Activated T-helper 17 cell treated with anti-CD3 and anti-CD28 coated beads, Interleukin-2, amount 50 U/mL, for 72 hours (primary cell): ENCODE data around the gene SSBP4. TPM values are rescaled to one million over a fixed set of nuclear protein-coding genes. Genes with fewer than 3 reads are reported as not detected.

Source experiments
- ATAC-seq: fragments of 150-1000 bp; cut with Tn5 transposase; replicated peaks from 2 replicates; pipeline ENCODE4 v1.10.0; 2021; ENCODE audit warnings: mild to moderate bottlenecking, moderate library complexity
- H3K27ac Mint-ChIP-seq: one replicate; pipeline ENCODE4 v1.8.0; 2022; ENCODE audit warnings: mixed read lengths
- H3K27me3 Mint-ChIP-seq: one replicate; pipeline ENCODE4 v1.8.0; 2022; ENCODE audit warnings: mixed read lengths
- H3K36me3 Mint-ChIP-seq: one replicate; pipeline ENCODE4 v1.8.0; 2022; ENCODE audit warnings: low read depth, mild to moderate bottlenecking, mixed read lengths
- H3K4me1 Mint-ChIP-seq: one replicate; pipeline ENCODE4 v1.8.0; 2022; ENCODE audit warnings: mixed read lengths
- H3K4me3 Mint-ChIP-seq: one replicate; pipeline ENCODE4 v1.8.0; 2022; ENCODE audit warnings: mild to moderate bottlenecking, mixed read lengths
- H3K9me3 Mint-ChIP-seq: one replicate; pipeline ENCODE4 v1.8.0; 2022; ENCODE audit warnings: mixed read lengths
- total RNA-seq, 2 donors: library from RNA; stranded (reverse); gene quantifications; one replicate each; pipeline ENCODE4 v1.2.3, GENCODE V29; 2022

The SSBP4 gene
- total RNA-seq, 2 donors from 2014 or later: 73.8 to 169 TPM

GRCh38 chr19:18446811-18447359 lies 27.7 kb downstream of the SSBP4 start:
- Mint-ChIP-seq H3K4me1 (peaks cover 13% of the 10 kb centered on the region), H3K9me3 (peaks cover 5% of the 10 kb centered on the region), H3K27me3 (no peaks in the 10 kb centered on the region), H3K27ac (no peak overlapping the region), H3K4me3 (no peak overlapping the region), H3K36me3 (peaks cover 82% of the 10 kb centered on the region)
- ATAC-seq: no peak

DNA sequence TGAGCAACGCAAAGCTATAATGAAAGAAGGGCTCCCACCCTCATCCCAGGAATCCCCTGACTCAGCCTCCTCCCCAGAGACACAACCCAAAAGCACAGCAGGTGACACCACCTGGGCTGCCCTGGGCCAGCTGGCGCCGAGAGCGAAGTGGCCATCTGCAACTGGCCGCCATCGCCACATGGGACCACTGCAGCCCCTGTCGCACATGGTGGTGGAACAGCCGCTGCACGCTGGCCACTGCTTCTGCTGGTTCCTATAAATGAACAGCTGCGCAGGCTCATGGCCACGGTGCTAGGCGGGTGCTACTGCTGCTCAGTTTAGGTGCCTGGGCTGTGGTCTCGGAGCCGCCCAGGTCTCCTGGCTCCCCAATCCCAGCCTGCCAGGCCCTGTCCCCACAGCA lies 30.4 kb downstream of the SSBP4 start:
- H3K27ac Mint-ChIP-seq: peak overlapping the region; percentile 17
- H3K9me3 Mint-ChIP-seq: no peaks in the 10 kb centered on the region
- H3K27me3 Mint-ChIP-seq: no peaks in the 10 kb centered on the region
- peaks cover 5% of the 10 kb centered on the region for H3K4me1 Mint-ChIP-seq
- ATAC-seq: no peak
- H3K4me3 Mint-ChIP-seq: no peak overlapping the region
- peaks cover 80% of the 10 kb centered on the region for H3K36me3 Mint-ChIP-seq

DNA sequence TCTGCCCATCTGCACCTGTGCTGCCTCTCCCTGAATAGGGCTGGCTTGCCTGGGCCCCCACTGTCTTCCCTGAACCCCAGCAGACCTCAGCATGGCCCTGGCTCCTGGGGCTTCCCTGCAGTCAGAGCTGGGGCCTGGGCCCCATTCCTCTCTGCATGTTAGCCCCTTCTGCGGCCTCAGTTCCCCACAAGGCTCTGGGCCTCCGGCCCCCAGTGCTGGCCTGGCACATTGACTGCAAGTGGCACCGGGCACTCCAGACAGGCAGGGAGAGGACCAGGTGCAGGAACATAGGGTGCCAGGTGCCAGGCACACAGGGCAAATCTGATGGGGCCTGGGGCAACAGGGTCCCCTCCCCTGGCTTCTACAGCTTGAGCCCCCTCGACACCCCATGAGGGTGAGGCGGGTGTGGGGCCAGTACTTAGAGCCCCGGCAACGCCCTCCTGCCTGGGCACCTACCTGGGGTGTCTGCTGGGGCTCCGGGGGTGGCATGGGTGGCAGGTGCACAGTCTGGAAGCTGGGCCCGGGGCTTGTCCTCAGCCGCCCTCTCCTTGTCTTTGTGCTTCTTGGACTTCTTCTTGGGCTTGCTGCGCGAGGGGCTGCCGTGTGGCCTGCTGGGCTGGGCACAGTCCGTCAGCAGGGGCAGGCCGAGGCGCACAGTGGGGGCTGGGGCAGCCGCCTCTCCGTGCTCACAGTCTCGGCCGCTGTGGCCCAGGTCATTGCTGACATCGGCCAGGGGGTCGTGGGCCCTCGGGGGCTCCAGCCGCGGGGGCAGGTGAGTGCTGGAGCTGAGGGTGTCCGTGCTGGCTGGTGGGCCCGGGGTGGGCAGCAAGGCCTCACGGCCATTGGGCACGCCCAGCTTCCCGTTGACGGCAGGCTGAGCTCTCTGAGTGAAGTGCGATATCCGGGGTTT lies 31.1 kb downstream of the SSBP4 start:
- ATAC-seq: no peak
- H3K36me3 Mint-ChIP-seq: peaks cover 79% of the 10 kb centered on the region

DNA sequence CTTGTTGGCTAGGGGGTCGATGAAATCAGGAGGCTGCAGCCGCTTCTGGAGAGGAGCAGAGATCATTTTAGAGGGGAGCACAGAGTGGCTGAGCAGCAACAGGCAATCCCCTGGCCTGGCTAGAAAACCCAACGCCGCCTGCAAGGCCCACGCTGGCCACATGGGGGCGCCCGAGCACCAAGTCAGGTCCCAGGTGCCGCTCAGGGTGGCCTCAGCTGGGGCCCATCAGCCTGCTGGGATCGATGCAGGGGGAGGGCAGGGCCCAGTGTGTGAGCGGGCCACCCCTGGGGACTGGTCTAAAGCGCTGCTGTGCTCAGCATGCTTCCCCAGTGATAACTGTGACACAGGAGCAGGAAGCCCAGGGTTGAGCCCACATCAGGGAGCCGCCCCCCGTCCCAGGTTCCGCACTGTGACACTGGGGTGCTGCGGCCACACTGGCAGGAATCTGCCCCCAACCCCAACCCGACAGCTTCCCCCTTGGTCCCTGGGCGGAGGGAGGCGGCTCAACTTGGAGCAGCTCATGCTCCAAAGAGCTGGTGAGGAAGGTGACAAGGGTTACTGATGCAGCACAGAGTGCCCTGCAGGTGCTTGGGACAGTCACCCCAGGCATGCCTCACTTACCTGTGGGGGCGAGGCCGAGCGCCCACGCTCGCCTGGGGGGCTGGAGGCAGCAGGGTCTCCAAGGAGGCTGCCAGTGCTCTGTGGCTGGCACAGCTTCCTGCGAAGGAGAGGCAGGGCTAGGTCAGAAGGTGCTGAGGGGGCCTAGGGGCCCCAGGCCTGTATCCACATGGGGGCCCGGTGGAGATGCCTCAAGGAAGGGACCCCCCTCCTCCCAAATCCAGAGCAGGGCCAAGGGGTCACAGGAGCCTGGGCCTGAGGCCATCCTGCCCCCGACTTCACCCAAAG lies 32.0 kb downstream of the SSBP4 start:
- Mint-ChIP-seq H3K9me3 (no peaks in the 10 kb centered on the region), H3K27ac (peak overlapping the region; percentile 41), H3K36me3 (peaks cover 87% of the 10 kb centered on the region), H3K4me1 (peaks cover 5% of the 10 kb centered on the region), H3K4me3 (no peak overlapping the region), H3K27me3 (no peaks in the 10 kb centered on the region)
- ATAC-seq: peak; percentile 91

More for the DNA sequence above, 31.1 kb downstream of the SSBP4 start:
- H3K27me3 Mint-ChIP-seq: no peaks in the 10 kb centered on the region
- no peaks in the 10 kb centered on the region for H3K9me3 Mint-ChIP-seq
- H3K4me1 Mint-ChIP-seq: peaks cover 5% of the 10 kb centered on the region
- peak overlapping the region; percentile 41 for H3K27ac Mint-ChIP-seq
- H3K4me3 Mint-ChIP-seq: no peak overlapping the region

DNA sequence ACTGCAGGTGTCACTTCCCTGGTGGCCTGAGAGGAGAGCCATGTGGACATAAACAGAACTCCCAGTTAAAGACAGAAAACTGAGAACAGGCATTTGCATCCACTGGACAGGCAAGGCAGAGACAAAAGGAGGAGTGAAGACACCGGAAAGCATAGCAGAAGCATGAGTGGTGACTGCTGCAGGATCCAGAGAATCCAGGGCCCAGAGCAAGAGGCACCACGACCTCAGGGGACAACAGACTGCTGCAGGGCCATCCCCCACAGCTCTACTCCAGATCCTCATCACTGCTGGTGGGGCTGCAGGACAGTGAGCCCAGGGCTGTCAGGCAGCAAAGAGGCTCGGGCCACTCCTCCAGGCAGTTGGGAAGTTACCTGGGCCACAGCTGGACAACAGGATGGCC lies 33.2 kb downstream of the SSBP4 start:
- peak overlapping the region; percentile 53 for H3K27ac Mint-ChIP-seq
- H3K4me1 Mint-ChIP-seq: peaks cover 5% of the 10 kb centered on the region
- no peak overlapping the region for H3K4me3 Mint-ChIP-seq

DNA sequence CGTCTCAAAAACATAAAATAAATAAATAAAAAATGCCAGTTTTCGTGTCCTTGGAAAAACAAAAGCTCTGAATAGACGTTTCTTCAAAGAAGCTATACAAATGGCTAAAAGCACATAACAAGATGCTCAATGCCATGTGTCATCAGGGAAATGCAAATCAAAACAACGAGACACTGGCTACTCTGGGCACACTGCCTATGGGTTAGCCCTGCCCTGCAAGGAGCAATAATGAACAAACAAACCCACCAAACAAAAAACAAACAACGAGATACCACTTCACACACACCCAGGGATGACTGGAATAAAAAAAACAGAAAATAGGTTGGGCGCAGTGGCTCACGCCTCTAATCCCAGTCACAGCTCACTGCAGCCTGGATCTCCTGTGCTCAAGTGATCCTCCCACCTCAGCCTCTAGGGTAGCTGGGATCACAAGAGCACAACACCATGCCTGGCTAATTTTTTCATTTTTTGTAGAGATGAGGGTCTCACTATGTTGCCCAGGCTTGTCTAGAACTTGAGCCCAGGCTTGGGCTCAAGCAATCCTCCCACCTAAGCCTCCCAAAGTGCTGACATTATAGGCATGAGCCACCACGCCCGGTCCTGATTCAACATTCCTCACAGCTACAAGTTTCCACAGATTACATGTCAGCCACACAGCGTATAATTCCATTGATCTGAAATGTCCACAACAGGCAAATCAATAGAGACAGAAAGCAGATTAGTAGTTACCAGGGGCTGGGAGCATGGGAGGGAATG lies 34.2 kb downstream of the SSBP4 start:
- H3K27ac Mint-ChIP-seq: peak overlapping the region; percentile 46
- no peak for ATAC-seq
- no peak overlapping the region for H3K4me3 Mint-ChIP-seq
- peaks cover 5% of the 10 kb centered on the region for H3K4me1 Mint-ChIP-seq
- no peaks in the 10 kb centered on the region for H3K27me3 Mint-ChIP-seq
- H3K9me3 Mint-ChIP-seq: no peaks in the 10 kb centered on the region
- H3K36me3 Mint-ChIP-seq: peaks cover 86% of the 10 kb centered on the region

More for the DNA sequence above, 33.2 kb downstream of the SSBP4 start:
- no peaks in the 10 kb centered on the region for H3K27me3 Mint-ChIP-seq
- H3K9me3 Mint-ChIP-seq: no peaks in the 10 kb centered on the region
- ATAC-seq: no peak
- peaks cover 86% of the 10 kb centered on the region for H3K36me3 Mint-ChIP-seq

GRCh38 chr19:18456279-18456678 lies 37.1 kb downstream of the SSBP4 start:
- H3K4me1 Mint-ChIP-seq: no peaks in the 10 kb centered on the region
- H3K27ac Mint-ChIP-seq: peak overlapping the region; percentile 21
- no peaks in the 10 kb centered on the region for H3K27me3 Mint-ChIP-seq
- no peaks in the 10 kb centered on the region for H3K9me3 Mint-ChIP-seq
- no peak overlapping the region for H3K4me3 Mint-ChIP-seq
- peaks cover 71% of the 10 kb centered on the region for H3K36me3 Mint-ChIP-seq
- no peak for ATAC-seq

DNA sequence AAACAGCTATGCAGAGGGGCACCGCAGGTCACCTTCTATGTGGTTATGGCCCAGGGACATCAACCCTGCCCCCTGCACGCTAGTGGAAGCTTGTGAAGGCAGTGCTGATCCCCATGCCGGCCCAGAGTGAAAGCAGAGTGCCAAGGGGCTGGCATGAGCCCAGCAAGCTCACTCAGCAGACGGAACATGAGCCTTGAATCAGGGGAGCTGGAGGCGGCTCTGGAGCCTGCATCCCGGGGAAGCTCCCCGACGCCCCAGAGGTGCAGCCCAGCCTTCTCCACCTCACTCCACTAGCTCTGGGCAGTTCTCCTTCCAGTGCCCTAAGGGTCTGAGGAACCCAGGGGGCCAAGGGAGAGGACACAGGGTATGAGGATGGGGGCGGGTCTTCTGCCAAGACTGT lies 37.8 kb downstream of the SSBP4 start:
- no peak overlapping the region for H3K4me3 Mint-ChIP-seq
- H3K36me3 Mint-ChIP-seq: peaks cover 78% of the 10 kb centered on the region
- ATAC-seq: no peak
- no peaks in the 10 kb centered on the region for H3K9me3 Mint-ChIP-seq
- no peak overlapping the region for H3K27ac Mint-ChIP-seq
- H3K4me1 Mint-ChIP-seq: peaks cover 4% of the 10 kb centered on the region
- H3K27me3 Mint-ChIP-seq: no peaks in the 10 kb centered on the region

- Mint-ChIP-seq H3K27me3 (no peaks in the 10 kb centered on the region), H3K27ac (no peak overlapping the region), H3K4me3 (no peak overlapping the region), H3K4me1 (peaks cover 5% of the 10 kb centered on the region), H3K36me3 (peaks cover 74% of the 10 kb centered on the region), H3K9me3 (no peaks in the 10 kb centered on the region)
- ATAC-seq: no peak
Measured at GRCh38 chr19:18457483-18458331, 38.5 kb downstream of the SSBP4 start.

- Mint-ChIP-seq H3K27ac (no peak overlapping the region), H3K4me1 (peaks cover 11% of the 10 kb centered on the region), H3K9me3 (no peaks in the 10 kb centered on the region), H3K27me3 (no peaks in the 10 kb centered on the region), H3K36me3 (peaks cover 74% of the 10 kb centered on the region), H3K4me3 (no peak overlapping the region)
- no peak for ATAC-seq
Measured at GRCh38 chr19:18460900-18461299, 41.7 kb downstream of the SSBP4 start.

- H3K4me3 Mint-ChIP-seq: no peak overlapping the region
- peaks cover 69% of the 10 kb centered on the region for H3K36me3 Mint-ChIP-seq
- no peak for ATAC-seq
- H3K4me1 Mint-ChIP-seq: peaks cover 11% of the 10 kb centered on the region
- no peak overlapping the region for H3K27ac Mint-ChIP-seq
- H3K9me3 Mint-ChIP-seq: no peaks in the 10 kb centered on the region
- no peaks in the 10 kb centered on the region for H3K27me3 Mint-ChIP-seq
Measured at GRCh38 chr19:18461471-18461870, 42.3 kb downstream of the SSBP4 start.

GRCh38 chr19:18464646-18465045 lies 45.4 kb downstream of the SSBP4 start:
- H3K4me3 Mint-ChIP-seq: no peak overlapping the region
- H3K27me3 Mint-ChIP-seq: no peaks in the 10 kb centered on the region
- H3K9me3 Mint-ChIP-seq: no peaks in the 10 kb centered on the region
- H3K36me3 Mint-ChIP-seq: peaks cover 39% of the 10 kb centered on the region
- no peak for ATAC-seq
- peak overlapping the region; percentile 17 for H3K27ac Mint-ChIP-seq
- peaks cover 19% of the 10 kb centered on the region for H3K4me1 Mint-ChIP-seq

DNA sequence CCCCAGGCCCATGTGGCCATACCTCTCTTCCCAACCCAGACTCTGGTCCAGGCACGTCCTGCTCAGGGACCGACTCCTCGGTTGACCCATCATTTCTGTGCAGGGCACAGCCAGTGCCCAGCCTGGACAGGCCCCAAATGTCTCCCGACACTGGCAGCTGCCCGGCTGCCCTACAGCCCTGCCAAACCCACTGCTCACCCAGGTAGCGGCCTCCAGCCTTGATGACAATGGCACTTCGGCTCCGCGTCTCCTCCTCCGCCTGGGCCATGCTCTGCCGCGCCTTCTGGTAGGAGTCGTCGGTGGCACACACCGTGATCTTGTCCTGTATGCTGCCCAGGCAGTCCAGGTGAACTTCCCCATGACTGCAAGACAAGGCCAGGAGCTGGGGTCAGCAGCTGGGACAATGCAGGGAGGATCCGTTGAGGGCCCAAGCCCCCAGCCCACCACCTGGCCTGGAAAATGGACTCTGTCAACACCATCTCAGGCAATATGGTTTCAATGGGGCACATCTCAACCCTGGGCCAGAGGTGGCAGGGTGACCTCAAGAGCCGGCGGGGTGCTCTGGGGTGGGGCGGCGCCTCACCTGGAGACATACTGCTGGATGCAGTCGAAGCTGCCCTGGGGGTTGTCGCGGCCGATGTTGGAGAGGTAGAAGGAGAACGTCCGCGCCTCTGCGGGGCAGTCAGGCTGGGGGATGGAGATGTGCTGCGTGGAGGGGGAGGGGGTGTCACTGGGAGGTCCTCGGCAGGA lies 46.2 kb downstream of the SSBP4 start:
- Mint-ChIP-seq H3K27me3 (no peaks in the 10 kb centered on the region), H3K4me3 (no peak overlapping the region), H3K36me3 (peaks cover 47% of the 10 kb centered on the region), H3K4me1 (peaks cover 19% of the 10 kb centered on the region), H3K9me3 (no peaks in the 10 kb centered on the region), H3K27ac (peak overlapping the region; percentile 54)
- ATAC-seq: no peak
